ENCODE data around the gene PGBD5.

- TF ChIP-seq TAF1 (IDR thresholded peaks at IDR 0.05; ENCODE audit: borderline replicate concordance, low read depth, low read length), result no peak
- no peak for TF ChIP-seq CTCF (IDR thresholded peaks at IDR 0.05)
- no peak for TF ChIP-seq EP300 (IDR thresholded peaks at IDR 0.05; ENCODE audit: borderline replicate concordance in 1 of 2, low read depth in 1 of 2, low read length in 1 of 2)
- no peak for TF ChIP-seq SMC3 (IDR thresholded peaks at IDR 0.05; ENCODE audit: low read depth, low read length)
- TF ChIP-seq JUND (IDR thresholded peaks at IDR 0.05), result no peak
- no peak for TF ChIP-seq TCF12 (IDR thresholded peaks at IDR 0.05)
- no peak for TF ChIP-seq USF2 (IDR thresholded peaks at IDR 0.05; ENCODE audit: borderline replicate concordance, low read depth, low read length)
- TF ChIP-seq FOSL2 (IDR thresholded peaks at IDR 0.05; ENCODE audit: borderline replicate concordance, low read depth), result no peak
- no peak for TF ChIP-seq FOXM1 (IDR thresholded peaks at IDR 0.05; ENCODE audit: low read depth)
- TF ChIP-seq EZH2phosphoT487 (IDR thresholded peaks at IDR 0.05; ENCODE audit: borderline replicate concordance, low read depth), result no peak
- no peak for TF ChIP-seq GABPA (IDR thresholded peaks at IDR 0.05; ENCODE audit: low read depth)
These were observed 18.8 kb downstream of the PGBD5 start for GRCh38 chr1:230407351-230407750.

All from SK-N-SH (cell line).